Thyroid gland (tissue), 4 donors: ENCODE results near the gene TBCCD1. TPM values are rescaled to one million over a fixed set of nuclear protein-coding genes. Genes with fewer than 3 reads are reported as not detected.

ENCODE experiments used
- DNase-seq, 2 donors: peaks; one replicate each; pipeline ENCODE4 v3.0.0-alpha.2; 2019
- H3K27ac ChIP-seq, 3 donors: fragments of 200-600 bp; sonication (generic); 1 replicate in 2 of 3; 2 replicates in 1 of 3; pipeline ENCODE4 v1.5.1; 2016 to 2019; ENCODE audit warnings: mild to moderate bottlenecking in 1 of 3, moderate library complexity in 1 of 3
- H3K27me3 ChIP-seq: fragments of 200-600 bp; sonication (generic); one replicate; pipeline ENCODE4 v1.5.1; 2019
- H3K36me3 ChIP-seq, 2 donors: fragments of 200-600 bp; sonication (generic); one replicate each; pipeline ENCODE4 v1.5.1; 2016 to 2019
- H3K4me1 ChIP-seq, 2 donors: fragments of 200-600 bp; sonication (generic); one replicate each; pipeline ENCODE4 v1.5.1; 2017 to 2019
- H3K4me3 ChIP-seq, 3 donors: fragments of 200-600 bp; sonication (generic); replicated peaks in 1 of 3; 1 replicate in 2 of 3; 2 replicates in 1 of 3; pipeline ENCODE4 v1.5.1; 2016; ENCODE audit warnings: mild to moderate bottlenecking in 1 of 3
- H3K9me3 ChIP-seq: fragments of 200-600 bp; sonication (generic); one replicate; pipeline ENCODE4 v1.5.1; 2017
- CTCF ChIP-seq, 6 experiments: fragments of 200-600 bp in 3 of 6; fragments of 450-650 bp in 3 of 6; sonication (generic) in 3 of 6; IDR thresholded peaks; one replicate each; pipeline ENCODE4 v1.5.1; 2016 to 2019; ENCODE audit warnings: antibody characterized with exemption in 6 of 6, mild to moderate bottlenecking in 2 of 6, inconsistent platforms in 1 of 6, moderate library complexity in 1 of 6
- POLR2A ChIP-seq, 2 donors: fragments of 450-650 bp; IDR thresholded peaks; one replicate each; pipeline ENCODE4 v1.6.1; 2017; ENCODE audit warnings: antibody characterized with exemption in 2 of 2, mild to moderate bottlenecking in 2 of 2, moderate library complexity in 1 of 2
- WGBS, 2 donors: methylation state at CpG; one replicate each; pipeline ENCODE4 v1.1.5; 2017; 5-methylcytosine and 5-hydroxymethylcytosine counted together
- intact Hi-C: fragments of 100-400 bp; cut with DNase I; formaldehyde crosslinking; loops from one replicate; pipeline ENCODE4 v1.15.1; 2023
- total RNA-seq, 4 donors: library from RNA; depleted of rRNA; stranded (reverse); fragments of >200 nt; gene quantifications; one replicate each; pipeline ENCODE4 v1.2.3, GENCODE V29; 2016

The TBCCD1 gene
- total RNA-seq, 4 donors from 2014 or later: 20.8 to 24.3 (median 21.6) TPM

- intact Hi-C loops: no loop called here
- no peak overlapping the region for H3K27ac ChIP-seq
- TF ChIP-seq POLR2A (IDR thresholded peaks at IDR 0.05) (no peak), CTCF (IDR thresholded peaks at IDR 0.05) (no peak)
- H3K4me3 ChIP-seq: no peak overlapping the region
- no peaks in the 10 kb centered on the region for H3K27me3 ChIP-seq
- no peak for DNase-seq
- 91 to 93% methylated on average over 4 of the region's 4 CpGs for WGBS, 2 donors
- H3K9me3 ChIP-seq: no peaks in the 10 kb centered on the region
- H3K36me3 ChIP-seq: no peaks in the 10 kb centered on the region
- no peaks in the 10 kb centered on the region for H3K4me1 ChIP-seq
Measured at GRCh38 chr3:186511245-186511644, 55.9 kb downstream of the TBCCD1 start.

GRCh38 chr3:186510374-186511079 lies 56.6 kb downstream of the TBCCD1 start:
- Histone ChIP-seq H3K27me3 (no peaks in the 10 kb centered on the region), H3K27ac (no peak overlapping the region), H3K9me3 (no peaks in the 10 kb centered on the region), H3K4me1 (no peaks in the 10 kb centered on the region), H3K36me3 (no peaks in the 10 kb centered on the region), H3K4me3 (no peak overlapping the region)
- 70 to 78% methylated on average over 9 of the region's 9 CpGs for WGBS, 2 donors
- intact Hi-C loops: no loop called here
- no peak for TF ChIP-seq CTCF (IDR thresholded peaks at IDR 0.05)
- TF ChIP-seq POLR2A (IDR thresholded peaks at IDR 0.05): no peak
- DNase-seq: no peak

- Histone ChIP-seq H3K27me3 (no peaks in the 10 kb centered on the region), H3K9me3 (no peaks in the 10 kb centered on the region), H3K4me1 (no peaks in the 10 kb centered on the region), H3K4me3 (no peak overlapping the region), H3K27ac (no peak overlapping the region), H3K36me3 (no peaks in the 10 kb centered on the region)
- WGBS, 2 donors: 78 to 86% methylated on average over 2 of the region's 2 CpGs
- no peak for TF ChIP-seq POLR2A (IDR thresholded peaks at IDR 0.05)
- no peak for TF ChIP-seq CTCF (IDR thresholded peaks at IDR 0.05)
- no peak for DNase-seq
- intact Hi-C loops: no loop called here
Measured at GRCh38 chr3:186509423-186509822, 57.7 kb downstream of the TBCCD1 start.

GRCh38 chr3:186506857-186507256 lies 60.3 kb downstream of the TBCCD1 start:
- Histone ChIP-seq H3K4me1 (peaks cover 0 to 14% of the 10 kb centered on the region in 2 donors), H3K27ac (no peak overlapping the region), H3K4me3 (no peak overlapping the region), H3K36me3 (no peaks in the 10 kb centered on the region), H3K27me3 (no peaks in the 10 kb centered on the region), H3K9me3 (no peaks in the 10 kb centered on the region)
- intact Hi-C loops: no loop called here
- no peak for DNase-seq
- no peak for TF ChIP-seq CTCF (IDR thresholded peaks at IDR 0.05)
- TF ChIP-seq POLR2A (IDR thresholded peaks at IDR 0.05): no peak
- 65 to 88% methylated on average over 2 of the region's 2 CpGs for WGBS, 2 donors

- no peak for DNase-seq
- no peak for TF ChIP-seq CTCF (IDR thresholded peaks at IDR 0.05)
- no peak for TF ChIP-seq POLR2A (IDR thresholded peaks at IDR 0.05)
- WGBS, 2 donors: 70 to 73% methylated on average over 3 of the region's 3 CpGs
Measured at GRCh38 chr3:186506191-186506739, 60.9 kb downstream of the TBCCD1 start.

More at GRCh38 chr3:186506191-186506739, 60.9 kb downstream of the TBCCD1 start:
- H3K36me3 ChIP-seq: no peaks in the 10 kb centered on the region
- no peak overlapping the region for H3K4me3 ChIP-seq
- peaks cover 0 to 14% of the 10 kb centered on the region in 2 donors for H3K4me1 ChIP-seq
- H3K27me3 ChIP-seq: no peaks in the 10 kb centered on the region
- H3K27ac ChIP-seq: no peak overlapping the region
- intact Hi-C loops: no loop called here
- H3K9me3 ChIP-seq: no peaks in the 10 kb centered on the region
